Effector memory CD4-positive, alpha-beta T cell (primary cell): ENCODE results near the gene KLF6.

Experiments
- DNase-seq, 3 donors: peaks; one replicate each; pipeline ENCODE4 v3.0.0-alpha.2; 2020
- H3K27ac ChIP-seq: 2 replicates; pipeline ENCODE4 v1.7.0; 2013; ENCODE audit warnings: mild to moderate bottlenecking, low read length, moderate library complexity; ENCODE audit not compliant: insufficient read depth, poor library complexity, severe bottlenecking
- H3K27me3 ChIP-seq: replicated peaks from 2 replicates; pipeline ENCODE4 v1.7.0; 2013; ENCODE audit warnings: mild to moderate bottlenecking, low read length; ENCODE audit not compliant: insufficient read depth, control insufficient read depth, poor library complexity, severe bottlenecking
- H3K36me3 ChIP-seq: 2 replicates; pipeline ENCODE4 v1.7.0; 2013; ENCODE audit warnings: mild to moderate bottlenecking, low read length, moderate library complexity; ENCODE audit not compliant: control insufficient read depth, insufficient read depth
- H3K4me1 ChIP-seq: 2 replicates; pipeline ENCODE4 v1.7.0; 2013; ENCODE audit warnings: low read length, mild to moderate bottlenecking; ENCODE audit not compliant: control insufficient read depth, insufficient read depth, poor library complexity, severe bottlenecking
- H3K4me3 ChIP-seq: 2 replicates; pipeline ENCODE4 v1.7.0; 2013; ENCODE audit warnings: low read length, low read depth, mild to moderate bottlenecking; ENCODE audit not compliant: insufficient read depth, poor library complexity, severe bottlenecking
- H3K9me3 ChIP-seq: 2 replicates; pipeline ENCODE4 v1.7.0; 2013; ENCODE audit warnings: mild to moderate bottlenecking, low read length, moderate library complexity; ENCODE audit not compliant: control insufficient read depth

KLF6 gene

DNA sequence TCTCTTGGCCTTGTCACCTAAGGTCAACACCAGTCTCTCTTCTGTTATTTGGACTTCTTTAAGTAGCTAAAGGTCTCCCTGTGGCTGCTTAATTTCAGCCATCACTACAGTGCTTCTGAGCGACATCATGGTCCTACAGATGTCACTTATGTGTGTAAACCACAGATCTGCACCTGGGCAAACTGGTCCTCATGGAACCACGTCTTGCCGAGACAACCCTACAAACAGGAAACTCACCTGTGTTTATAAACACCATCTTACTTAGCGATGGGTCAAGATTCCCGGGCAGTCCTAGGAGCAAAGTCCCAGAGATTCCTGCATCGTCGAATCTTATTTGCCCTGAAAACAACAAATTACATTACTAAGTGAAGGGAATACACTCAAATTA lies 27.8 kb downstream of the KLF6 start:
- Histone ChIP-seq H3K27ac (peak overlapping the region; percentile 85), H3K9me3 (no peaks in the 10 kb centered on the region), H3K36me3 (no peaks in the 10 kb centered on the region), H3K4me1 (peaks cover 49% of the 10 kb centered on the region), H3K27me3 (no peaks in the 10 kb centered on the region), H3K4me3 (no peak overlapping the region)
- DNase-seq, result no peak

DNA sequence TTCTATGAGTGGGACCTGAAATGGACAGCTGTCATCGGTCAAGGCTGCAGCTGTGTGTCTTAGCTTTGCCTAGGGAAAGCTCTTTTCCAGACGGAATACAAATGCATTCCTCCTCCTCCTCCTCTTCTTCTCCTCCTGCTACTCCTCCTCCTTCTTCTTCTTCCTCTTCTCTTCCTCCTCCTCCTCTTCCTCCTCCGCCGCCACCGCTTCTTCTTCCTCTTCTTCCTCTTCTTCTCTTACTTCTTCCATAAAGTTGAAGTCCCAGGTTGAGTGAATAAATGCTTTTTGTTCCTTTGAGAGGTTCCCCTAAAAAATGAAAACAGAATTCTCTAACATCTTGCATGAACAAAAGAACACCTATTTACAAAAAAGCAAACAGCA lies 28.7 kb downstream of the KLF6 start:
- peaks cover 43% of the 10 kb centered on the region for H3K4me1 ChIP-seq
- no peak for DNase-seq
- H3K27ac ChIP-seq, result peak overlapping the region; percentile 85
- H3K36me3 ChIP-seq, result no peaks in the 10 kb centered on the region
- no peak overlapping the region for H3K4me3 ChIP-seq
- no peaks in the 10 kb centered on the region for H3K27me3 ChIP-seq
- no peaks in the 10 kb centered on the region for H3K9me3 ChIP-seq

DNA sequence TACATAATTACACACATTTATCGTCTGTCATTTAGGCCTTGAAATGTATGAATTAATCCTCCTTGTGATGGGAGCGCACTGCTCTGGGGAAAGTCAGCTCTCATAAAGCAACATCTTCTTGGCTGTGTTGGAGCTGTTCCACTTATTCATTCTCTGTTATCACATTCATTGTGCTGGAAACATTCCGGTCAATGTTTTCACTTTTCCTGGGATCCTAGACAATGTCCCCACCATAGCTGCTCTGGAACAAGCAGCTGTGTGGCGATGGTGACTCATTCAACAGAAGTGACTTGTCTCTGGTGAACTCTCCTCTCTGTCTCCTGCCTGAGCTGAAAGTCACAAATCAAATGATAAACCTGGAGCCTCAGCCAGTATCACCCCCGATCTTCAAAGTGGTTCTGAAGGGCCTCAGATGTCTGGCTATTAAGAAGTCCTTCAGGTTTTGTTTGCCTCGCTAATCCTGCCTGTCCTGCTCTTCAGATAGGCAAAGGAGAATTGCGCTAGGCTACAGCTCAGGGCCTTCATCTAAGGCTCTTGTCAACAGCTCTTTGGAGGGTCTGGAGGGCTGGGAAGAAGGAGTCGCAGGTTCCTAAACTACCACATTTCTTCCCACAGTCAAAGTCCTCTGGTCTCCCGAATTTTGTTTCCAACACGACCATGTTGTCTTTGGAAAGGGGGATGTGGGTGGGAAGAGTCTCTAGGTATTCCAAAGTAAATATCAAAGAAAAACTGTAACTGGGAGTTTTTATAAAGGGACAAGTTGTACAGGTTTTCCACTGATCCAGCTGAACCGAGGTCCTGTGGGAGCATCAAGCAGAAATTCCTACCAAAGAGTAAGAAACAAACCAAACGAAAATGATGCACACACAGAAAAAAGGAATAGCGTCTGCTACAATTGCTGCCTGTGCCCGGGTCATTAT lies 29.3 kb downstream of the KLF6 start:
- Histone ChIP-seq H3K4me1 (peaks cover 39% of the 10 kb centered on the region), H3K27ac (peak overlapping the region; percentile 30), H3K9me3 (no peaks in the 10 kb centered on the region), H3K36me3 (no peaks in the 10 kb centered on the region), H3K4me3 (no peak overlapping the region), H3K27me3 (no peaks in the 10 kb centered on the region)
- no peak for DNase-seq

- H3K4me3 ChIP-seq, result no peak overlapping the region
- peaks cover 37% of the 10 kb centered on the region for H3K4me1 ChIP-seq
- H3K9me3 ChIP-seq, result no peaks in the 10 kb centered on the region
- H3K27ac ChIP-seq, result peak overlapping the region; percentile 30
- H3K27me3 ChIP-seq, result no peaks in the 10 kb centered on the region
- H3K36me3 ChIP-seq, result no peaks in the 10 kb centered on the region
- no peak for DNase-seq
Measured at GRCh38 chr10:3754727-3755439, 30.1 kb downstream of the KLF6 start.

DNA sequence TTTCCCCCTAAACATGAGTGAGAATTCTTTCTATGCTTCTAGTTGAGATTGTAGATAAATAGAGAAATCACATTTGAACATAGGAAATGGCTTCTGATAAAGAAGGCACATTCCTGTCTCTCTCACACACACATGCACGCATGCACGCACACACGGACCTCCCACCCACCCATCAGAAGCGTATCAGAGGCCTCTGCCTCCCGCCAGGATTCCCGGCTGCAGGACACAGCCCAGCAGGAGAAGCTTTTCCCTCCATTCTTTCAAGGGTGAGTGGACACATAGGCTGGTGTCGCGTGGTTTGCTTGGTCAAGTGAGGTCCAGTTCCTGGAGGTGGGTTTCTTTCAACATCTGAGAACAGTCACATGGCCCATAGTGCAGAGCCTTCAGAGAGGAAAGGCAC lies 34.2 kb downstream of the KLF6 start:
- H3K27me3 ChIP-seq, result no peaks in the 10 kb centered on the region
- H3K4me1 ChIP-seq, result peaks cover 9% of the 10 kb centered on the region
- no peak overlapping the region for H3K4me3 ChIP-seq
- no peaks in the 10 kb centered on the region for H3K9me3 ChIP-seq
- no peak overlapping the region for H3K27ac ChIP-seq
- DNase-seq, result no peak
- H3K36me3 ChIP-seq, result no peaks in the 10 kb centered on the region

- Histone ChIP-seq H3K9me3 (no peaks in the 10 kb centered on the region), H3K4me3 (no peak overlapping the region), H3K4me1 (peaks cover 6% of the 10 kb centered on the region), H3K27ac (no peak overlapping the region), H3K27me3 (no peaks in the 10 kb centered on the region), H3K36me3 (no peaks in the 10 kb centered on the region)
- DNase-seq, result no peak
Measured at GRCh38 chr10:3750006-3750816, 34.8 kb downstream of the KLF6 start.

- no peaks in the 10 kb centered on the region for H3K9me3 ChIP-seq
- H3K27ac ChIP-seq, result no peak overlapping the region
- H3K36me3 ChIP-seq, result no peaks in the 10 kb centered on the region
- no peak overlapping the region for H3K4me3 ChIP-seq
- no peak for DNase-seq
- H3K4me1 ChIP-seq, result no peaks in the 10 kb centered on the region
- no peaks in the 10 kb centered on the region for H3K27me3 ChIP-seq
Measured at GRCh38 chr10:3749600-3749999, 35.4 kb downstream of the KLF6 start.

GRCh38 chr10:3749011-3749410 lies 36.0 kb downstream of the KLF6 start:
- no peak overlapping the region for H3K4me3 ChIP-seq
- H3K27ac ChIP-seq, result no peak overlapping the region
- DNase-seq, result no peak
- no peaks in the 10 kb centered on the region for H3K36me3 ChIP-seq
- H3K27me3 ChIP-seq, result no peaks in the 10 kb centered on the region
- no peaks in the 10 kb centered on the region for H3K4me1 ChIP-seq
- H3K9me3 ChIP-seq, result no peaks in the 10 kb centered on the region

DNA sequence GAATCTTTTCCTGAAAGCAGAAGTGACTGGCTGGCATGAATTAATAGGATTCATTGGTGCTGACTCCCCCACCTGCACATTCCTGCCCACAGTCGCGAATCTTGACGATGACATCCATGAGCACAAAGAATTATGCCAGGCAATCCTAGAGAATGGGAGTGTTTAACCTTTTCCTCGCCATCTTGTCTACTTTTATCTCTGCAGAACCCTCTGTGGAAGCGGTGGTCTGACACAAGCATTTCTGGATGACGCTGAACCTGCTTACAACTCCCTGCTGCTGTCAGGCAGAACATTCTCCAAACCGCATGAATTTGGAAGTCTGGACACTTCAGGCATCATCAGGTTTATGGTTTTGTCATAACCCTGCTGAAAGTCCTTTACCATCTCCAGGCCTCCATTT lies 36.5 kb downstream of the KLF6 start:
- Histone ChIP-seq H3K36me3 (no peaks in the 10 kb centered on the region), H3K4me3 (no peak overlapping the region), H3K27me3 (no peaks in the 10 kb centered on the region), H3K4me1 (no peaks in the 10 kb centered on the region), H3K27ac (no peak overlapping the region), H3K9me3 (no peaks in the 10 kb centered on the region)
- no peak for DNase-seq
